Measurements from ENCODE around the gene ZNF827.

- TF ChIP-seq CTCF (IDR thresholded peaks at IDR 0.05) (no peak), POLR2AphosphoS5 (IDR thresholded peaks at IDR 0.05; ENCODE audit: low read depth, low read length) (no peak), SIN3A (IDR thresholded peaks at IDR 0.05; ENCODE audit: borderline replicate concordance, insufficient read depth, low read depth, low read length) (no peak), TCF7L2 (IDR thresholded peaks at IDR 0.05; ENCODE audit: low read depth, low read length) (no peak)
These were observed 218.0 kb downstream of the ZNF827 start for GRCh38 chr4:145720656-145721055.
